BJ (cell line): ENCODE results near the gene LRP8. TPM values are rescaled to one million over a fixed set of nuclear protein-coding genes. Genes with fewer than 3 reads are reported as not detected.

Experiments
- CTCF ChIA-PET: fragments of 350-600 bp; formaldehyde crosslinking; extraction: SDS; loops from one replicate; lab custom pipeline; 2021; ENCODE audit warnings: antibody characterized with exemption, inconsistent platforms; lab: Yijun Ruan, JAX
- POLR2A ChIA-PET: fragments of 300-600 bp; sonication (Branson Sonifier 250); formaldehyde crosslinking; extraction: SDS; loops from one replicate; lab custom pipeline; 2021; ENCODE audit warnings: antibody characterized with exemption; lab: Charles Lee
- DNase-seq: peaks from one replicate; pipeline ENCODE4 v3.0.0-alpha.2; 2011; ENCODE audit warnings: low read depth
- H3K27me3 ChIP-seq: 2 replicates; pipeline ENCODE4 v1.6.0; 2011; ENCODE audit warnings: low read length; ENCODE audit not compliant: control insufficient read depth, insufficient read depth
- H3K36me3 ChIP-seq: 2 replicates; pipeline ENCODE4 v1.5.1; 2011; ENCODE audit warnings: low read length; ENCODE audit not compliant: control insufficient read depth, insufficient read depth
- H3K4me3 ChIP-seq: 2 replicates; pipeline ENCODE4 v1.5.1; 2011; ENCODE audit warnings: low read depth, mild to moderate bottlenecking, control low read depth, low read length
- CTCF ChIP-seq: IDR thresholded peaks from 2 replicates; pipeline ENCODE4 v1.5.1; 2011; ENCODE audit warnings: low read depth, mild to moderate bottlenecking, control low read depth, inconsistent platforms, low read length, moderate library complexity; ENCODE audit not compliant: insufficient read depth
- polyA plus RNA-seq: library from polyadenylated mRNA; depleted of rRNA; stranded (reverse); fragments of >200 nt; gene quantifications from 2 replicates; pipeline ENCODE4 v1.2.3, GENCODE V29; 2011

Gene LRP8
- polyA plus RNA-seq, 1 experiment = 18.2 TPM

GRCh38 chr1:53294567-53294966 lies 33.3 kb downstream of the LRP8 start:
- Histone ChIP-seq H3K4me3 (no peak overlapping the region), H3K36me3 (no peaks in the 10 kb centered on the region), H3K27me3 (no peaks in the 10 kb centered on the region)
- CTCF ChIA-PET = interaction anchor here (0.7 to 1.2 kb wide), 3 partner anchors 15 to 99 kb away, joined by 3 read pairs; no protein-coding TSS in a partner anchor
- no peak for DNase-seq
- TF ChIP-seq CTCF = no peak
- POLR2A ChIA-PET = interaction anchor here (0.6 kb wide), 1 partner anchor 432 kb away, joined by 3 read pairs; no protein-coding TSS in a partner anchor

GRCh38 chr1:53294061-53294460 lies 33.8 kb downstream of the LRP8 start:
- Histone ChIP-seq H3K4me3 (no peak overlapping the region), H3K27me3 (no peaks in the 10 kb centered on the region), H3K36me3 (no peaks in the 10 kb centered on the region)
- no peak for TF ChIP-seq CTCF
- ChIA-PET POLR2A (interaction anchor here (0.6 kb wide), 1 partner anchor 431 kb away, joined by 3 read pairs; no protein-coding TSS in a partner anchor), CTCF (interaction anchor here (0.7 to 1.2 kb wide), 2 partner anchors 16 to 99 kb away, joined by 3 read pairs; no protein-coding TSS in a partner anchor)
- DNase-seq = no peak

- ChIA-PET POLR2A (no interaction called here), CTCF (interaction anchor here (2.8 kb wide), 1 partner anchor 15 kb away, joined by 15 read pairs; no protein-coding TSS in a partner anchor)
- no peak overlapping the region for H3K4me3 ChIP-seq
- no peak for TF ChIP-seq CTCF
- no peaks in the 10 kb centered on the region for H3K36me3 ChIP-seq
- no peak for DNase-seq
- H3K27me3 ChIP-seq = no peaks in the 10 kb centered on the region
These were observed 34.7 kb downstream of the LRP8 start for GRCh38 chr1:53293123-53293522.

- H3K27me3 ChIP-seq = no peaks in the 10 kb centered on the region
- ChIA-PET CTCF (interaction anchor here (2.8 kb wide), 1 partner anchor 15 kb away, joined by 15 read pairs; no protein-coding TSS in a partner anchor), POLR2A (no interaction called here)
- H3K36me3 ChIP-seq = no peaks in the 10 kb centered on the region
- H3K4me3 ChIP-seq = no peak overlapping the region
- no peak for DNase-seq
- TF ChIP-seq CTCF = no peak
These were observed 35.2 kb downstream of the LRP8 start for GRCh38 chr1:53292690-53293089.

- CTCF ChIA-PET = interaction anchor here (1.1 to 2.8 kb wide), 2 partner anchors 13 to 102 kb away, joined by 7 to 15 read pairs; no protein-coding TSS in a partner anchor
- Histone ChIP-seq H3K4me3 (no peak overlapping the region), H3K27me3 (no peaks in the 10 kb centered on the region), H3K36me3 (no peaks in the 10 kb centered on the region)
- no peak for DNase-seq
- no peak for TF ChIP-seq CTCF
- POLR2A ChIA-PET = no interaction called here
These were observed 36.3 kb downstream of the LRP8 start for GRCh38 chr1:53291574-53291973.
